Measurements from ENCODE around the gene TRPC6. TPM values are rescaled to one million over a fixed set of nuclear protein-coding genes. Genes with fewer than 3 reads are reported as not detected.

Gene TRPC6
- total RNA-seq, 2 donors from 2014 or later, result not detected

DNA sequence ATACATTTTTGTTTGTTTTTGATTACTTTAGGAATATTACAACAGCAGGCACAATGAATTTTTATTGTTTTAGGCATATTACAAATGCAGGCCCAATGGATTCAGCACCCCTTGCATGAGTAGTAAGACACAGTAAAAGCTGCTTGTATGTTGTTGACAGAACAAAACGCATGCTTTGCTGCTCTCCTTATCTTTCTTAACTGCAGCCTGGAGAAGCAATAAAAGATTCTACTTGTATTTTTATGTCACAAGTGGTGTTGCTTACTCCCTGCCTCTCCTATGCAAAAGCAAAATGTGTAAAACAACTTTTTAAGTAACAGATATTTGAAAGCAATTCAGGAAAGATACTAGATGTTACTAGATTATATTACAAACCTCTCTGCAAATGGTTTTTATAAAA lies 73.9 kb downstream of the TRPC6 start:
- Mint-ChIP-seq H3K4me3 (no peak overlapping the region), H3K4me1 (ENCODE audit: low read depth) (no peaks in the 10 kb centered on the region), H3K27me3 (ENCODE audit: low read depth) (no peaks in the 10 kb centered on the region), H3K36me3 (ENCODE audit: insufficient read depth in 2 of 2) (no peaks in the 10 kb centered on the region), H3K27ac (no peak overlapping the region), H3K9me3 (peaks cover 2 to 5% of the 10 kb centered on the region in 2 donors)
- DNase-seq, result no peak
- ATAC-seq (replicated peaks in 1 of 2), result no peak

- DNase-seq (no peak), ATAC-seq (replicated peaks in 1 of 2) (no peak)
- no peaks in the 10 kb centered on the region for H3K4me1 Mint-ChIP-seq (ENCODE audit: low read depth)
- H3K27me3 Mint-ChIP-seq (ENCODE audit: low read depth), result no peaks in the 10 kb centered on the region
- no peaks in the 10 kb centered on the region for H3K36me3 Mint-ChIP-seq (ENCODE audit: insufficient read depth in 2 of 2)
- no peak overlapping the region for H3K27ac Mint-ChIP-seq
- H3K9me3 Mint-ChIP-seq, result peaks cover 2 to 8% of the 10 kb centered on the region in 2 donors
- no peak overlapping the region for H3K4me3 Mint-ChIP-seq
Measured at GRCh38 chr11:101508370-101508769, 75.4 kb downstream of the TRPC6 start.

DNA sequence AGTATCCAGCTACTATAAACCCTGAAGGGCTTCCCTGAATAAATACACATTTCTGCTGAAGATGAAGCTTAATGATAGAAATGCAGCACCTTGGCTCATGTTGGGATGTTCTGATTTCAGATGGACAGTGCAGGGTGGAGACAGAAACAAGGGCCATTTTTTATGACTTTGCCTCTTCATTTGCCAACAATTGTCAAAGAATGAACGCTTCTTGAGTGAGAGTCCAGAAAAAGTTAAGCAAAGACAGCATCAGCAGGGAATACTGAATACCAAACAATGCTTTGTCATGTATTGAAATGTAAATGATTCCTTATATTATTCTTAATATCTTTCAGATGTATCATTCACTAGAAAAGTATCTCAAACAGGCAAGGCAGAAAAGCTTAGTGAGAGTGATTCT lies 84.9 kb downstream of the TRPC6 start:
- H3K36me3 Mint-ChIP-seq (ENCODE audit: insufficient read depth in 2 of 2), result no peaks in the 10 kb centered on the region
- no peak overlapping the region for H3K4me3 Mint-ChIP-seq
- no peak overlapping the region for H3K27ac Mint-ChIP-seq
- H3K9me3 Mint-ChIP-seq, result no peaks in the 10 kb centered on the region
- no peaks in the 10 kb centered on the region for H3K27me3 Mint-ChIP-seq (ENCODE audit: low read depth)
- no peaks in the 10 kb centered on the region for H3K4me1 Mint-ChIP-seq (ENCODE audit: low read depth)
- ATAC-seq (replicated peaks in 1 of 2), result no peak
- no peak for DNase-seq

GRCh38 chr11:101497291-101497690 lies 86.5 kb downstream of the TRPC6 start:
- no peaks in the 10 kb centered on the region for H3K36me3 Mint-ChIP-seq (ENCODE audit: insufficient read depth in 2 of 2)
- H3K9me3 Mint-ChIP-seq, result no peaks in the 10 kb centered on the region
- H3K27me3 Mint-ChIP-seq (ENCODE audit: low read depth), result no peaks in the 10 kb centered on the region
- no peaks in the 10 kb centered on the region for H3K4me1 Mint-ChIP-seq (ENCODE audit: low read depth)
- ATAC-seq (replicated peaks in 1 of 2), result no peak
- no peak overlapping the region for H3K4me3 Mint-ChIP-seq
- H3K27ac Mint-ChIP-seq, result no peak overlapping the region
- DNase-seq, result no peak

DNA sequence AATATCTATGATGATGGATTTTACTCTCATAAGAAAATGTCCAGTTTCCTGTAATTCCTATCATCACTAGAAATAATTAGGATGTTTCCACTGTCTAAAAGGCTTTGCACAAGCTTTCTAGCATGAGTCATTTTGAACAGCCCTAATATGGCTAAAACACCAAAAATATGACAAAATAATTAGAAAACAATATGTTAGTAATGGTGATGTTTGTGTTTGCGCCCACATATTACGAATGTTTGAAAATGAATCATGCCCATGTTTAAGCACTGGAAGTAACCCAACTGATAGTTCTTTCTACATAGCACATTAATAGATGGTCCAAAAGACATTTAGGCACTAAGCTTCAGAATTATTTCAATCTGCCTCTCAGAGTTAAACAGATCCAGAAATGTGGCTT lies 96.0 kb downstream of the TRPC6 start:
- H3K9me3 Mint-ChIP-seq, result no peaks in the 10 kb centered on the region
- no peak overlapping the region for H3K4me3 Mint-ChIP-seq
- H3K36me3 Mint-ChIP-seq (ENCODE audit: insufficient read depth in 2 of 2), result no peaks in the 10 kb centered on the region
- DNase-seq (no peak), ATAC-seq (replicated peaks in 1 of 2) (no peak)
- no peak overlapping the region for H3K27ac Mint-ChIP-seq
- no peaks in the 10 kb centered on the region for H3K27me3 Mint-ChIP-seq (ENCODE audit: low read depth)
- no peaks in the 10 kb centered on the region for H3K4me1 Mint-ChIP-seq (ENCODE audit: low read depth)

GRCh38 chr11:101482556-101483124 lies 101.2 kb downstream of the TRPC6 start:
- Mint-ChIP-seq H3K36me3 (ENCODE audit: insufficient read depth in 2 of 2) (no peaks in the 10 kb centered on the region), H3K27ac (no peak overlapping the region), H3K27me3 (ENCODE audit: low read depth) (no peaks in the 10 kb centered on the region), H3K4me1 (ENCODE audit: low read depth) (no peaks in the 10 kb centered on the region), H3K9me3 (peaks cover 2 to 6% of the 10 kb centered on the region in 2 donors), H3K4me3 (no peak overlapping the region)
- ATAC-seq (replicated peaks in 1 of 2) (no peak), DNase-seq (no peak)

DNA sequence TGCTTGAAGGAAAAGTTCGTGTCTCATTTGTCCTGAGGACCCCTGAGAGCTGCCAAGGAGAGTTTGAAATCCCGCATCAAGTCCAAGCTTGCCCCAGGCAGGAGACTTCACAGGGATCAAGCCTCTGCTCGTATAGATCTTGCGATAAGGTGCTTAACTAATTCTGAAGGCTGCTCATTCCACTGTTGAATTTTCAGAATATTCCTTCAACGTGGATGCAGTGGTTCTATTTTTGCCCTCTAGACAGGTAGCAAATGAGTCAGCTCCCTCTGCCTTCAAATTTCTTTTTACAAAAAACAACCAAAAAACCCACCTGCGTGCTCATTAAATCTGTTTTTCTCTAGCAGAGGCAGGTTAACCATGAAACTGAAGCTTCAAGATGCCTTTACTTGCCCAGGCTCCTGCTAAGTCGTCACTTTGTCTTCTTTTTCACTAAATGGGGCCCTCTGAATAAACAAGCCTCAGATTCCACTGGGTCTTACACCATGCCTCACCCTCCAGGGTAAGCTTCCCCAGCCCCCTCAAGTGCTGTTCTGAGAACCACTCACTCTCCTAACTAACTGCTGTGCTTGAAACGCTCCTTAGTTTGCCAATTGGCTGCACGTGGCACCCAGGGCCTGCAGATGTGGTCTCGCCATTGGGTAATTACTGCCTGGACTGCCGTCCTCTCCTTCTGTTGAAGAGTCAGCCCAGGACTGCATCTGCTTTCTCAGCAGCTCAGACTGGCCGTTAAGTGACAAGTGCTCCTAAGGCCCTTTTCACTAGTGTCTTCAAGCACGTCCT lies 105.0 kb downstream of the TRPC6 start:
- Mint-ChIP-seq H3K4me3 (no peak overlapping the region), H3K4me1 (ENCODE audit: low read depth) (no peaks in the 10 kb centered on the region), H3K36me3 (ENCODE audit: insufficient read depth in 2 of 2) (no peaks in the 10 kb centered on the region), H3K9me3 (peaks cover 2 to 6% of the 10 kb centered on the region in 2 donors), H3K27ac (no peak overlapping the region), H3K27me3 (ENCODE audit: low read depth) (no peaks in the 10 kb centered on the region)
- DNase-seq (no peak), ATAC-seq (replicated peaks in 1 of 2) (no peak)

DNA sequence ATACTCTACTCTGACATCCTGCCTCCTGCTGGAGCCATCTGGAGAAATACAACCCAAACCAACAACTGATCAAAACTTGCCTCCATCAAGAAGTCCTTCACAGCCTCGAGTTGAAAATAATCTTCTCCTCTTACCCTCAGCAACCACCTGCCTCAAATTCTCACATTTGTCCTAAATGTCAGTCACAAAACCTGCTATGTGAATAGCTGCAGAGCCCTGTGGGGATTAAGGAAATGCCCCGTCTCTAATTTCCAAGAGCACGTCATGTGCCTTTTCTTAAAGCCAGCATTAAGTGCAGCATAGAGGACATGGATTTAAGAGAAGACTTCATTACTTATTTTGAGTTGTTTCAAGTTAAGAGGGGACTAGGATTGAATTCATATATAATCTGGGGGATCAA lies 105.9 kb downstream of the TRPC6 start:
- DNase-seq, result no peak
- no peak overlapping the region for H3K27ac Mint-ChIP-seq
- peaks cover 2 to 6% of the 10 kb centered on the region in 2 donors for H3K9me3 Mint-ChIP-seq
- no peak overlapping the region for H3K4me3 Mint-ChIP-seq
- ATAC-seq (replicated peaks in 1 of 2), result no peak
- no peaks in the 10 kb centered on the region for H3K27me3 Mint-ChIP-seq (ENCODE audit: low read depth)
- H3K4me1 Mint-ChIP-seq (ENCODE audit: low read depth), result no peaks in the 10 kb centered on the region
- no peaks in the 10 kb centered on the region for H3K36me3 Mint-ChIP-seq (ENCODE audit: insufficient read depth in 2 of 2)

GRCh38 chr11:101476191-101476590 lies 107.6 kb downstream of the TRPC6 start:
- DNase-seq (no peak), ATAC-seq (replicated peaks in 1 of 2) (no peak)
- H3K9me3 Mint-ChIP-seq, result peaks cover 0 to 2% of the 10 kb centered on the region in 2 donors
- no peak overlapping the region for H3K4me3 Mint-ChIP-seq
- H3K27ac Mint-ChIP-seq, result no peak overlapping the region
- no peaks in the 10 kb centered on the region for H3K27me3 Mint-ChIP-seq (ENCODE audit: low read depth)
- H3K36me3 Mint-ChIP-seq (ENCODE audit: insufficient read depth in 2 of 2), result no peaks in the 10 kb centered on the region
- H3K4me1 Mint-ChIP-seq (ENCODE audit: low read depth), result no peaks in the 10 kb centered on the region

DNA sequence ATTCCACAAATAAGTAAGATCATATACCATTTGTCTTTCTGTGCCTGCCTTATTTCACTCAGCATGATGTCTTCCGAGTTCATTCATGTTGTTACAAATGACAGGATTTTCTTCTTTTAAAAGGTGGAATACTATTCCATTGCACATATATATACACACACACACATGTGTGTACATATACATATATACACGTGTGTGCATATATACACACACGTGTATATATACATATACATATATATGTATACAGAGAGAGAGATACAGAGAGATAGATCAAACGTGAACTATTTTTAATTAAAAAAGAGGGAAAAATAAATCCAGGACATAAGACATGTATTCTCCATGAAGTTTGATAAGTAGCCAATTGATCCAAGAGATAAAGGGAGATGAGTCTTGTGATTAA lies 108.1 kb downstream of the TRPC6 start:
- DNase-seq, result no peak
- Mint-ChIP-seq H3K36me3 (ENCODE audit: insufficient read depth in 2 of 2) (no peaks in the 10 kb centered on the region), H3K4me3 (no peak overlapping the region), H3K27ac (no peak overlapping the region), H3K9me3 (peaks cover 0 to 2% of the 10 kb centered on the region in 2 donors), H3K27me3 (ENCODE audit: low read depth) (no peaks in the 10 kb centered on the region), H3K4me1 (ENCODE audit: low read depth) (no peaks in the 10 kb centered on the region)
- no peak for ATAC-seq (replicated peaks in 1 of 2)

DNA sequence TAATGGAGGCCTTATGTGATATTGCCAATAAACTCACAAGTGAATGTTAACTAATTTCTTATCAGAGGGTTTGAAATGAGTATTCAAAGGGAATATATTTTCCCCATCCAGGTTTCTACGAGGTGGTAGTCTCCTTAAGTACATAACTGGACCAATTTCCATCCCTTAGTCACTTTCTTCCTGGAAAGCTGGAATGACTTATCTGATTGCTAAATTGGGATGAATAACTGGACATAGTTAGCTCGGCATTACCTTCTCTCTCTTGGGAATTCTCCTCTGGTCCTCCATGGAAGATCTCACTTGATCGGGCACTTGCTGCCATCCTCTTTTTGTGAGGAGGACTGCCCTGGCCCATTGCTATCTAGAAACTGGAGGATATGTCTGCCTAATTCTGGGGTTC lies 109.1 kb downstream of the TRPC6 start:
- no peaks in the 10 kb centered on the region for H3K27me3 Mint-ChIP-seq (ENCODE audit: low read depth)
- ATAC-seq (replicated peaks in 1 of 2) (no peak), DNase-seq (no peak)
- no peaks in the 10 kb centered on the region for H3K36me3 Mint-ChIP-seq (ENCODE audit: insufficient read depth in 2 of 2)
- H3K27ac Mint-ChIP-seq, result no peak overlapping the region
- H3K4me1 Mint-ChIP-seq (ENCODE audit: low read depth), result no peaks in the 10 kb centered on the region
- H3K9me3 Mint-ChIP-seq, result peaks cover 2% of the 10 kb centered on the region in 2 donors
- no peak overlapping the region for H3K4me3 Mint-ChIP-seq

DNA sequence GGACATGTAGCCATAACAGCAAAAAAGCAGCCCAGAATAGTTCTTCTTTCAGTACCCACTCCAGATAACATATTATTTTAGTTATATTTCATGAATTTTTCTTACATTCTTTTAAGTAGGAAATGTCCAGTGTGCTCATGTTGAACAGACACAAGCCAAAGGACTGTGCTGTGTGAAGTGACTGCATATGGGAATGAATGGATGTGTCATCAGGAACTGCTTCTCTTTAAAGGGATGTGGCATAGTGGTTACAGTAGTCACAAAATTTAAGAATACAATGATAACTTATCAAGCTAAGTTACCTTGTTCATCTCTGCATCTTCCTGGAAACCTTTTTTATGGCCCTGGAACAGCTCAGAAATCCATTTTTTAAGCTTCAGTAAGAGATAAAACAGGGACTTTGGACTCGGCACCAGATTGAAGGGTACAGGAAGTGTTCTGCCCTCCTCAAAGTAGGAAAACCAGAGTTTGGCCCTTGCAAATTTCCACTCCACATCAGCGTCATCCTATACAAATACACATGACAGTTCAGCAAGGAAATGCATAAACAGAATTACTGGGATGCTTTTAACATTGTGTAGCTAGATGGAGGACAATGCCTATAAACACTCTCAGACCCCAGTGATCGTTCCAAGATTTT lies 112.8 kb downstream of the TRPC6 start:
- Mint-ChIP-seq H3K27ac (no peak overlapping the region), H3K4me1 (ENCODE audit: low read depth) (no peaks in the 10 kb centered on the region), H3K36me3 (ENCODE audit: insufficient read depth in 2 of 2) (no peaks in the 10 kb centered on the region), H3K9me3 (peaks cover 2% of the 10 kb centered on the region in 2 donors), H3K27me3 (ENCODE audit: low read depth) (no peaks in the 10 kb centered on the region), H3K4me3 (no peak overlapping the region)
- no peak for ATAC-seq (replicated peaks in 1 of 2)
- no peak for DNase-seq

DNA sequence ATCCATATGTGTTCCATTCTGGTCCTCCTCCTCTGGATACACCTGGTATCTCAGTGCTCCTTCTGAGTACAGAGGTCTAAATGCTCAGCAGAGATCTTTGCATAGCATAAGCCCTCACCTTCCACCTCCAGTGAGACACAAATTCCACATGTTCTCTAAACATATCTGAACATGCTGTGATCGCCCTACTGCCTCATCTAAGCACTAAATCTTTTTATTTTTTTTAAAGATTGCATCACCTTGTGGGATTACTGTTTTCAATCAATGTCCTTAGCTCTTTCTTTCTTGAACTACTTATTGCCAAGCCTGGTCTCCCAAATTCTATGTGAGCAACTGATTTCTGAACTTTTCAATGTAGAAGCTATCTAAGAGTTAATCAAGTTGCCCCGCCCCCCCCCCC lies 113.4 kb downstream of the TRPC6 start:
- DNase-seq (no peak), ATAC-seq (replicated peaks in 1 of 2) (no peak)
- no peak overlapping the region for H3K27ac Mint-ChIP-seq
- no peak overlapping the region for H3K4me3 Mint-ChIP-seq
- no peaks in the 10 kb centered on the region for H3K4me1 Mint-ChIP-seq (ENCODE audit: low read depth)
- peaks cover 2% of the 10 kb centered on the region in 2 donors for H3K9me3 Mint-ChIP-seq
- H3K36me3 Mint-ChIP-seq (ENCODE audit: insufficient read depth in 2 of 2), result no peaks in the 10 kb centered on the region
- no peaks in the 10 kb centered on the region for H3K27me3 Mint-ChIP-seq (ENCODE audit: low read depth)
